SK-N-SH (cell line): ENCODE results near the gene BOLA3. TPM values are rescaled to one million over a fixed set of nuclear protein-coding genes. Genes with fewer than 3 reads are reported as not detected.

Experiments
- CTCF ChIA-PET: fragments of 300-600, 350-600 bp; formaldehyde crosslinking; extraction: SDS; loops from one replicate; lab custom pipeline; 2021; lab: Yijun Ruan, JAX
- POLR2A ChIA-PET: fragments of 350-600 bp; sonication (Branson Sonifier 250); formaldehyde crosslinking; extraction: SDS; loops from one replicate; lab custom pipeline; 2020; ENCODE audit warnings: antibody characterized with exemption, inconsistent platforms; lab: Yijun Ruan, JAX
- DNase-seq: peaks from one replicate; pipeline ENCODE4 v3.0.0; 2012
- H2AFZ ChIP-seq: fragments of 200-600 bp; sonication (generic); 2 replicates; pipeline ENCODE4 v1.8.1; 2016; ENCODE audit warnings: antibody characterized with exemption, mild to moderate bottlenecking, low read depth
- H3F3A ChIP-seq: fragments of 200-600 bp; sonication (generic); replicated peaks from 2 replicates; pipeline ENCODE3; 2016; ENCODE audit warnings: antibody characterized with exemption, mild to moderate bottlenecking; ENCODE audit not compliant: insufficient read depth
- H3K27ac ChIP-seq, 2 experiments: fragments of 200-500 bp in 1 of 2; fragments of 200-600 bp in 1 of 2; sonication (Bioruptor generic) in 1 of 2; sonication (generic), shearing (Covaris generic) in 1 of 2; 2 replicates each; pipeline versions ENCODE4 v1.5.1 to v1.6.1; 2014 to 2016; ENCODE audit warnings: low read depth in 2 of 2, inconsistent platforms in 1 of 2, low read length in 1 of 2, mild to moderate bottlenecking in 1 of 2, mixed read lengths in 1 of 2
- H3K27me3 ChIP-seq: fragments of 200-600 bp; sonication (generic), shearing (Covaris generic); 2 replicates; pipeline ENCODE4 v1.6.1; 2016; ENCODE audit warnings: mixed run types; ENCODE audit not compliant: insufficient read depth
- H3K36me3 ChIP-seq, 2 experiments: fragments of 200-500 bp in 1 of 2; fragments of 200-600 bp in 1 of 2; sonication (Bioruptor generic) in 1 of 2; sonication (generic) in 1 of 2; replicated peaks in 1 of 2; 2 replicates each; pipeline versions ENCODE3 to v1.5.1; 2014 to 2016; ENCODE audit warnings: low read length in 1 of 2, mild to moderate bottlenecking in 1 of 2; ENCODE audit not compliant: insufficient read depth in 2 of 2, control insufficient read depth in 1 of 2
- H3K4me1 ChIP-seq, 2 experiments: fragments of 200-500 bp in 1 of 2; fragments of 200-600 bp in 1 of 2; sonication (Bioruptor generic) in 1 of 2; sonication (generic), shearing (Covaris generic) in 1 of 2; 2 replicates each; pipeline versions ENCODE4 v1.5.1 to v1.6.1; 2014 to 2016; ENCODE audit warnings: low read depth in 1 of 2, low read length in 1 of 2, mixed run types in 1 of 2; ENCODE audit not compliant: insufficient read depth in 2 of 2, control insufficient read depth in 1 of 2
- H3K4me2 ChIP-seq: fragments of 200-600 bp; sonication (generic), shearing (Covaris generic); 2 replicates; pipeline ENCODE4 v1.6.1; 2017; ENCODE audit warnings: mixed run types
- H3K4me3 ChIP-seq, 2 experiments: fragments of 200-500 bp in 1 of 2; fragments of 200-600 bp in 1 of 2; sonication (Bioruptor generic) in 1 of 2; sonication (generic), shearing (Covaris generic) in 1 of 2; 2 replicates each; pipeline versions ENCODE4 v1.5.1 to v1.8.1; 2014 to 2016; ENCODE audit warnings: low read depth in 2 of 2, inconsistent platforms in 1 of 2, low read length in 1 of 2, mild to moderate bottlenecking in 1 of 2, mixed read lengths in 1 of 2, moderate library complexity in 1 of 2
- H3K79me2 ChIP-seq: fragments of 200-600 bp; sonication (generic); 2 replicates; pipeline ENCODE4 v1.8.1; 2017; ENCODE audit warnings: mild to moderate bottlenecking; ENCODE audit not compliant: insufficient read depth
- H3K9ac ChIP-seq: fragments of 200-600 bp; sonication (generic); 2 replicates; pipeline ENCODE4 v1.6.1; 2017; ENCODE audit warnings: mixed run types
- H3K9me2 ChIP-seq: fragments of 200-600 bp; sonication (generic); 2 replicates; pipeline ENCODE4 v1.6.1; 2017; ENCODE audit warnings: mixed run types
- H3K9me3 ChIP-seq: fragments of 200-600 bp; sonication (generic); 2 replicates; pipeline ENCODE4 v1.6.1; 2017; ENCODE audit warnings: mixed run types, mild to moderate bottlenecking, moderate library complexity
- H4K20me1 ChIP-seq: fragments of 200-600 bp; sonication (generic); 2 replicates; pipeline ENCODE4 v1.6.1; 2017; ENCODE audit warnings: mild to moderate bottlenecking, mixed run types; ENCODE audit not compliant: insufficient read depth
- CHD2 ChIP-seq: fragments of 150-350 bp; IDR thresholded peaks from 2 replicates; pipeline ENCODE4 v1.6.1; 2018; ENCODE audit warnings: low read length; ENCODE audit not compliant: partially characterized antibody
- ELF1 ChIP-seq: IDR thresholded peaks from 2 replicates; pipeline ENCODE4 v1.4.0; 2012
- EP300 ChIP-seq, 2 experiments: IDR thresholded peaks; 2 replicates each; pipeline versions ENCODE4 v1.4.0 to v1.6.1; 2012; ENCODE audit warnings: borderline replicate concordance in 1 of 2, low read depth in 1 of 2, low read length in 1 of 2
- FOXJ3 ChIP-seq: sonication (generic); formaldehyde crosslinking; IDR thresholded peaks from 2 replicates; pipeline ENCODE4 v1.5.1; 2020; ENCODE audit warnings: mild to moderate bottlenecking, missing genetic modification reagents
- FOXM1 ChIP-seq: IDR thresholded peaks from 2 replicates; pipeline ENCODE4 v1.4.0; 2012; ENCODE audit warnings: low read depth, mild to moderate bottlenecking
- MXI1 ChIP-seq: IDR thresholded peaks from 2 replicates; pipeline ENCODE4 v1.6.1; 2012; ENCODE audit warnings: mild to moderate bottlenecking, low read depth, low read length, improper control_type of control experiment
- NRF1 ChIP-seq: IDR thresholded peaks from 2 replicates; pipeline ENCODE4 v1.6.1; 2012; ENCODE audit warnings: low read depth, mild to moderate bottlenecking, low read length
- POLR2AphosphoS5 ChIP-seq: IDR thresholded peaks from 2 replicates; pipeline ENCODE4 v1.6.1; 2012; ENCODE audit warnings: low read depth, low read length
- RAD21 ChIP-seq: IDR thresholded peaks from 2 replicates; pipeline ENCODE4 v1.6.1; 2012; ENCODE audit warnings: mild to moderate bottlenecking, low read length
- RCOR1 ChIP-seq: fragments of 150-350 bp; IDR thresholded peaks from 2 replicates; pipeline ENCODE4 v1.6.1; 2017; ENCODE audit warnings: antibody characterized with exemption, low read length
- SIN3A ChIP-seq: IDR thresholded peaks from 2 replicates; pipeline ENCODE4 v1.6.1; 2012; ENCODE audit warnings: low read depth, mild to moderate bottlenecking, low read length, moderate library complexity, borderline replicate concordance
- SMC3 ChIP-seq: IDR thresholded peaks from 2 replicates; pipeline ENCODE4 v1.6.1; 2012; ENCODE audit warnings: low read depth, low read length, improper control_type of control experiment
- TAF1 ChIP-seq: IDR thresholded peaks from 2 replicates; pipeline ENCODE4 v1.6.1; 2012; ENCODE audit warnings: low read depth, mild to moderate bottlenecking, low read length, moderate library complexity, borderline replicate concordance
- TCF12 ChIP-seq: IDR thresholded peaks from 2 replicates; pipeline ENCODE4 v1.4.0; 2012
- YY1 ChIP-seq: IDR thresholded peaks from 2 replicates; pipeline ENCODE4 v1.4.0; 2012; ENCODE audit warnings: low read depth, mild to moderate bottlenecking
- WGBS: methylation state at CpG from one replicate; pipeline ENCODE4 v1.1.6; 2017; ENCODE audit warnings: low lambda C conversion rate; 5-methylcytosine and 5-hydroxymethylcytosine counted together
- polyA plus RNA-seq, 3 experiments: library from polyadenylated mRNA; depleted of rRNA; stranded (reverse); fragments of >200 nt; gene quantifications; 2 replicates each; pipeline ENCODE4 v1.2.3, GENCODE V29; 2012
- TF ChIP-seq, protein P1 (sequence below): fragments of 150-350 bp; IDR thresholded peaks from 2 replicates; pipeline ENCODE4 v1.6.1; 2017; ENCODE audit warnings: antibody characterized with exemption, low read length, low read depth, borderline replicate concordance
- TF ChIP-seq, protein P2 (sequence below): IDR thresholded peaks from 2 replicates; pipeline ENCODE4 v1.4.0; 2012; ENCODE audit warnings: low read depth, borderline replicate concordance
- TF ChIP-seq, protein P3 (sequence below): IDR thresholded peaks from 2 replicates; pipeline ENCODE4 v1.4.0; 2012; ENCODE audit warnings: low read depth, borderline replicate concordance
- TF ChIP-seq, protein P4 (sequence below): IDR thresholded peaks from 2 replicates; pipeline ENCODE4 v1.4.0; 2012; ENCODE audit warnings: low read depth
- TF ChIP-seq, protein P5 (sequence below): IDR thresholded peaks from 2 replicates; pipeline ENCODE4; 2012

The BOLA3 gene
- polyA plus RNA-seq, 1 of the 3 experiments (the other 2 are of a cell fraction), result 90.1 TPM

DNA sequence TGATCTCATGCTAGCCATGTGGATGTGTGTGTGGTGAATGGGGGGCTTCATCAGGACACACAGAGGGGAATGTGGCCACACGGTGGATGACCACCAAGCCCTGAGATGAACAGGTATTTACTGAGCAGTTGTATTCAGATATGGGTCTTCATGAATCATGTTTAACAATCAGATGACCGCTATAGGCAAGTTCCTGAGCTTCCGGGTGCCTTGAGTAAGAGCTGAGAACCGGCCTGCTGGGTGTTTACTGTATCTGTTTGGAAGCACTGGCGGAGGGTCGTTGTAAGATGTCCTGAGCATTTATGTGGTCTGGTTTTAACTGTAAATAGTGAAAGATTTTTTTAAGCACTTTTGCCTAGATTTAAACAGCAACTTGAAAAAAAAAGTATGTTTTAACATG lies 43.9 kb downstream of the BOLA3 start:
- Histone ChIP-seq H4K20me1 (no peaks in the 10 kb centered on the region), H3K27me3 (no peaks in the 10 kb centered on the region)
- POLR2A ChIA-PET, result no interaction called here
- CTCF ChIA-PET, result interaction anchor here (1.0 to 1.3 kb wide), 2 partner anchors 275 to 280 kb away, joined by 4 to 5 read pairs; partner anchors contain the start of gene STAMBP
- TF ChIP-seq, protein P1, sequence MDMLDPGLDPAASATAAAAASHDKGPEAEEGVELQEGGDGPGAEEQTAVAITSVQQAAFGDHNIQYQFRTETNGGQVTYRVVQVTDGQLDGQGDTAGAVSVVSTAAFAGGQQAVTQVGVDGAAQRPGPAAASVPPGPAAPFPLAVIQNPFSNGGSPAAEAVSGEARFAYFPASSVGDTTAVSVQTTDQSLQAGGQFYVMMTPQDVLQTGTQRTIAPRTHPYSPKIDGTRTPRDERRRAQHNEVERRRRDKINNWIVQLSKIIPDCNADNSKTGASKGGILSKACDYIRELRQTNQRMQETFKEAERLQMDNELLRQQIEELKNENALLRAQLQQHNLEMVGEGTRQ, result no peak
- TF ChIP-seq, protein P2, sequence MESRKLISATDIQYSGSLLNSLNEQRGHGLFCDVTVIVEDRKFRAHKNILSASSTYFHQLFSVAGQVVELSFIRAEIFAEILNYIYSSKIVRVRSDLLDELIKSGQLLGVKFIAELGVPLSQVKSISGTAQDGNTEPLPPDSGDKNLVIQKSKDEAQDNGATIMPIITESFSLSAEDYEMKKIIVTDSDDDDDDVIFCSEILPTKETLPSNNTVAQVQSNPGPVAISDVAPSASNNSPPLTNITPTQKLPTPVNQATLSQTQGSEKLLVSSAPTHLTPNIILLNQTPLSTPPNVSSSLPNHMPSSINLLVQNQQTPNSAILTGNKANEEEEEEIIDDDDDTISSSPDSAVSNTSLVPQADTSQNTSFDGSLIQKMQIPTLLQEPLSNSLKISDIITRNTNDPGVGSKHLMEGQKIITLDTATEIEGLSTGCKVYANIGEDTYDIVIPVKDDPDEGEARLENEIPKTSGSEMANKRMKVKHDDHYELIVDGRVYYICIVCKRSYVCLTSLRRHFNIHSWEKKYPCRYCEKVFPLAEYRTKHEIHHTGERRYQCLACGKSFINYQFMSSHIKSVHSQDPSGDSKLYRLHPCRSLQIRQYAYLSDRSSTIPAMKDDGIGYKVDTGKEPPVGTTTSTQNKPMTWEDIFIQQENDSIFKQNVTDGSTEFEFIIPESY, result no peak
- TF ChIP-seq EP300 (IDR thresholded peaks at IDR 0.05; ENCODE audit: borderline replicate concordance in 1 of 2, low read depth in 1 of 2, low read length in 1 of 2) (no peak), TAF1 (no peak), SMC3 (no peak), NRF1 (no peak), YY1 (no peak), FOXM1 (no peak), TCF12 (no peak), CHD2 (no peak), RAD21 (no peak)
- TF ChIP-seq, protein P3, sequence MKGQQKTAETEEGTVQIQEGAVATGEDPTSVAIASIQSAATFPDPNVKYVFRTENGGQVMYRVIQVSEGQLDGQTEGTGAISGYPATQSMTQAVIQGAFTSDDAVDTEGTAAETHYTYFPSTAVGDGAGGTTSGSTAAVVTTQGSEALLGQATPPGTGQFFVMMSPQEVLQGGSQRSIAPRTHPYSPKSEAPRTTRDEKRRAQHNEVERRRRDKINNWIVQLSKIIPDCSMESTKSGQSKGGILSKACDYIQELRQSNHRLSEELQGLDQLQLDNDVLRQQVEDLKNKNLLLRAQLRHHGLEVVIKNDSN, result no peak
- TF ChIP-seq, protein P4, sequence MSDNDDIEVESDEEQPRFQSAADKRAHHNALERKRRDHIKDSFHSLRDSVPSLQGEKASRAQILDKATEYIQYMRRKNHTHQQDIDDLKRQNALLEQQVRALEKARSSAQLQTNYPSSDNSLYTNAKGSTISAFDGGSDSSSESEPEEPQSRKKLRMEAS, result no peak
- TF ChIP-seq, all 33 proteins: peak for 0
- Histone ChIP-seq H2AFZ (no peak overlapping the region), H3K79me2 (no peaks in the 10 kb centered on the region), H3F3A (no peaks in the 10 kb centered on the region), H3K9me2 (no peaks in the 10 kb centered on the region), H3K9me3 (no peaks in the 10 kb centered on the region), H3K27ac (no peak overlapping the region), H3K9ac (no peak overlapping the region), H3K4me1 (no peaks in the 10 kb centered on the region), H3K4me2 (no peak overlapping the region), H3K4me3 (no peak overlapping the region), H3K36me3 (peaks cover 0 to 50% of the 10 kb centered on the region in 2 experiments)
- DNase-seq, result no peak
- WGBS, result 90% methylated on average over 6 of the region's 6 CpGs

DNA sequence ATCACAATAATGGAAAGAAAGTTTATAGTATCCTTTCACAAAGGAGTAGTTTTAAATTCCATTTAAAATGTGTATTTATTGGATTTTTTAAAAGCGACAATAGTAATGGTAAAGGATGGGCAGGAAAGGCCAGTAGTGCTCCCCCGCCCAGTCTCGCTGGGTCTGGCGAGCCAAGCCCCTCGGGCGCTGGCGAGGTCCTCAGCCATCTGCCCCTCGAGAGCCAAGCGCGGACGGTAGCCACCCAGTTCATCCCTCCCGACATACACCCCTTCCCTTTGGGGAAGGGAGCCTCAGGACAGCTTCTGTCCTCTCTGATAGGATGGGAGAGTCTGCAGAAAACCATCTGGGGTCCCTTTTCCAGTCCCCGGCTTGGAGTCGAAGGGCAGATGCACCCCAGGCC lies 45.2 kb downstream of the BOLA3 start:
- H3K79me2 ChIP-seq, result no peaks in the 10 kb centered on the region
- H3K9ac ChIP-seq, result no peak overlapping the region
- WGBS, result 96% methylated on average over 12 of the region's 14 CpGs

More for the DNA sequence above, 45.2 kb downstream of the BOLA3 start:
- ChIA-PET CTCF (no interaction called here), POLR2A (no interaction called here)
- Histone ChIP-seq H3K27me3 (no peaks in the 10 kb centered on the region), H3F3A (no peaks in the 10 kb centered on the region), H3K4me3 (no peak overlapping the region), H3K36me3 (peaks cover 0 to 50% of the 10 kb centered on the region in 2 experiments), H2AFZ (no peak overlapping the region), H3K9me3 (no peaks in the 10 kb centered on the region), H3K9me2 (no peaks in the 10 kb centered on the region), H3K27ac (no peak overlapping the region), H4K20me1 (no peaks in the 10 kb centered on the region), H3K4me2 (no peak overlapping the region), H3K4me1 (no peaks in the 10 kb centered on the region)
- no peak for TF ChIP-seq FOXJ3 (CRISPR knock-in tag)
- TF ChIP-seq ELF1, result no peak
- no peak for TF ChIP-seq POLR2AphosphoS5
- no peak for TF ChIP-seq SIN3A
- no peak for TF ChIP-seq MXI1
- TF ChIP-seq RCOR1, result no peak
- TF ChIP-seq, protein P5, sequence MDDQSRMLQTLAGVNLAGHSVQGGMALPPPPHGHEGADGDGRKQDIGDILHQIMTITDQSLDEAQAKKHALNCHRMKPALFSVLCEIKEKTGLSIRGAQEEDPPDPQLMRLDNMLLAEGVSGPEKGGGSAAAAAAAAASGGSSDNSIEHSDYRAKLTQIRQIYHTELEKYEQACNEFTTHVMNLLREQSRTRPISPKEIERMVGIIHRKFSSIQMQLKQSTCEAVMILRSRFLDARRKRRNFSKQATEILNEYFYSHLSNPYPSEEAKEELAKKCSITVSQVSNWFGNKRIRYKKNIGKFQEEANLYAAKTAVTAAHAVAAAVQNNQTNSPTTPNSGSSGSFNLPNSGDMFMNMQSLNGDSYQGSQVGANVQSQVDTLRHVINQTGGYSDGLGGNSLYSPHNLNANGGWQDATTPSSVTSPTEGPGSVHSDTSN, result no peak
- no peak for DNase-seq
